ENCODE data around the gene KIF3C. TPM values are rescaled to one million over a fixed set of nuclear protein-coding genes. Genes with fewer than 3 reads are reported as not detected.

Gene KIF3C
- total RNA-seq, 1 experiment from 2014 or later, result 12.8 TPM

- POLR2A ChIA-PET (ENCODE audit: unreplicated experiment), result no interaction called here
- intact Hi-C loops (cut with micrococcal nuclease), result loop anchor here (5.0 kb wide), 1 partner anchor 518 kb away; no protein-coding TSS in a partner anchor
- Histone ChIP-seq H3K27me3 (ENCODE audit: low read length) (no peaks in the 10 kb centered on the region), H3K9me3 (ENCODE audit: low read length) (no peaks in the 10 kb centered on the region), H3K4me2 (ENCODE audit: low read length) (no peak overlapping the region), H3K27ac (ENCODE audit: low read length) (no peak overlapping the region), H3K36me3 (ENCODE audit: low read depth, low read length) (no peaks in the 10 kb centered on the region), H3K9me2 (replicated peaks; ENCODE audit: low read length) (no peaks in the 10 kb centered on the region), H3K4me1 (ENCODE audit: insufficient read depth, low read length) (peaks cover 20% of the 10 kb centered on the region), H3K4me3 (ENCODE audit: low read length) (no peak overlapping the region), H3K79me2 (ENCODE audit: low read length) (no peaks in the 10 kb centered on the region), H3K9ac (ENCODE audit: low read length) (no peak overlapping the region), H4K20me1 (ENCODE audit: low read length) (no peaks in the 10 kb centered on the region), H3F3A (ENCODE audit: low read length, unreplicated experiment) (no peaks in the 10 kb centered on the region), H2AFZ (ENCODE audit: low read length) (no peak overlapping the region)
- DNase-seq, result no peak
- no peak for ATAC-seq
- BruUV-seq (replicated peaks), result no TSS peak
- no peak for TF ChIP-seq EZH2phosphoT487 (IDR thresholded peaks at IDR 0.05; ENCODE audit: borderline replicate concordance, low read length)
- no peak for TF ChIP-seq CTCF (conservative IDR thresholded peaks at IDR 0.05; ENCODE audit: low read depth, low read length)
- TF ChIP-seq EZH2 (IDR thresholded peaks at IDR 0.05; ENCODE audit: low read length, unreplicated experiment), result no peak
- CTCF ChIA-PET, result no interaction called here
Measured at GRCh38 chr2:25954199-25954752, 28.0 kb downstream of the KIF3C start.

- H3K27ac ChIP-seq (ENCODE audit: low read length), result no peak overlapping the region
- intact Hi-C loops (cut with micrococcal nuclease), result loop anchor here (1.0 to 5.0 kb wide), 6 partner anchors 40 to 521 kb away; no protein-coding TSS in a partner anchor
- peak; percentile 95 for ATAC-seq
Measured at GRCh38 chr2:25951071-25951547, 31.2 kb downstream of the KIF3C start.

More at GRCh38 chr2:25951071-25951547, 31.2 kb downstream of the KIF3C start:
- no peaks in the 10 kb centered on the region for H3K79me2 ChIP-seq (ENCODE audit: low read length)
- H3K9ac ChIP-seq (ENCODE audit: low read length), result no peak overlapping the region
- no peaks in the 10 kb centered on the region for H3K9me3 ChIP-seq (ENCODE audit: low read length)
- no peaks in the 10 kb centered on the region for H3F3A ChIP-seq (ENCODE audit: low read length, unreplicated experiment)
- peak overlapping the region; percentile 45 for H3K4me2 ChIP-seq (ENCODE audit: low read length)
- H4K20me1 ChIP-seq (ENCODE audit: low read length), result no peaks in the 10 kb centered on the region
- DNase-seq, result peak; percentile 86
- TF ChIP-seq EZH2phosphoT487 (IDR thresholded peaks at IDR 0.05; ENCODE audit: borderline replicate concordance, low read length), result no peak
- TF ChIP-seq CTCF (conservative IDR thresholded peaks at IDR 0.05; ENCODE audit: low read depth, low read length), result peak; percentile 95
- BruUV-seq (replicated peaks), result no TSS peak
- H3K9me2 ChIP-seq (replicated peaks; ENCODE audit: low read length), result no peaks in the 10 kb centered on the region
- H3K36me3 ChIP-seq (ENCODE audit: low read depth, low read length), result no peaks in the 10 kb centered on the region
- peak overlapping the region; percentile 25; the same call in 1 of the 2 replicates for H2AFZ ChIP-seq (ENCODE audit: low read length)
- ChIA-PET POLR2A (ENCODE audit: unreplicated experiment) (interaction anchor here (0.5 to 0.6 kb wide), 2 partner anchors 135 to 194 kb away, joined by 4 read pairs; no protein-coding TSS in a partner anchor), CTCF (interaction anchor here (0.6 to 1.1 kb wide), 11 partner anchors 10 to 379 kb away, joined by 3 to 11 read pairs (median 4); partner anchors contain the start of genes ASXL2 and KIF3C)
- peaks cover 13% of the 10 kb centered on the region for H3K4me1 ChIP-seq (ENCODE audit: insufficient read depth, low read length)
- no peaks in the 10 kb centered on the region for H3K27me3 ChIP-seq (ENCODE audit: low read length)
- H3K4me3 ChIP-seq (ENCODE audit: low read length), result no peak overlapping the region

All from PC-3 (cell line).